CD4-positive, alpha-beta T cell treated with Interleukin-12 subunit alpha and Interleukin-12 subunit beta, for 1 hour (primary cell): ENCODE results near the gene RWDD1.
"Not testable (repeated sequence)": the region's sequence is repeated elsewhere in the genome, so short reads cannot be mapped to it uniquely, and the experiment has no call there.

Source experiments
- DNase-seq: peaks from one replicate; pipeline ENCODE4 v3.0.0-alpha.2; 2020

Gene RWDD1

DNA sequence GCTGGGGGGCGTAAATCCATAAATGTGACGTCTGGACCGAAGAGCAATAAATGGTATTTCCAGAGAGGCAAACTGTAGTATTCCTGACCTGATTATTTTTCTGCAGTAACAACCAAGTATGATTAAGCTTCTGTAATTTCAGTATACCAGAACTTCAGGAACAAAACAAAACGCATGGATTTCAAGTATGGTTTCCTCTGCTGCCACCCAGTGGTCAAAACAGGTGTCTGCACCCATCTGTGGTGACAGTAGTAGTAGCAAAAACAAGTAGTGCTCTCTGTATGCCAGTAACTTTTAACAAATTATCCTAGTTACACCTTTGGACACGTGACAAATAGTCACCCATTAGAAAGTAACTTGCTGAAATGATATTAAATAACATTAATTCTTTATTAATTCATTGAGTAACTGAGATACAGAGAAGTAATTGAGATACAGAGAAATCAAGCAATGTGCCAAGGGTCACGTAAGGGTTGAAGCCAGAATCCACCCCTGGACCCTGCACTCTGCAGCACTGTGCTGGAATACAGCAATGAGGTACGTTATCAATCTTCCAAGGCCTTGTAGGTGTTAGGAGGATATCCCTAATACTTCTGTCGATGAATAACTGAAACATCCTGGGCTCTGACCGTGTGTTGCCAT, 9.8 kb upstream of the RWDD1 start:
- DNase-seq: peak; percentile 72

DNA sequence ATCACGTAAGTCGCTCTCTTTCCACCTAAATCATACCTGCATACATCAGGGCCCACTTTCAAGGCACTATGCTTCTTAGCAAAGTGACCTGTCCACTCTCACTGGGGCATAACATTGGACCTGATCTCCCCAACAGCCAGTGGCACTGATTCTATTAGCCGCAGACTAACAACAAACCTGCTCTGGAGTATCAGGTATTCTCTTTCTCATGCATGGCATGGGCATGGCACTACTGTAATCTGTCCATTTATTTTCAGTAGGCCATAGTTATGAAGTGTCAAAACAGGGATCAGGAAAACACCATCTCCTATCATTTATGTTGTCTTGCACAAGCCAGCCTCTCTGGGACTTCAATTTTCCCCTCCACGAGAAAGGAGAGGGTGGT, 9.3 kb upstream of the RWDD1 start:
- DNase-seq: no peak

DNA sequence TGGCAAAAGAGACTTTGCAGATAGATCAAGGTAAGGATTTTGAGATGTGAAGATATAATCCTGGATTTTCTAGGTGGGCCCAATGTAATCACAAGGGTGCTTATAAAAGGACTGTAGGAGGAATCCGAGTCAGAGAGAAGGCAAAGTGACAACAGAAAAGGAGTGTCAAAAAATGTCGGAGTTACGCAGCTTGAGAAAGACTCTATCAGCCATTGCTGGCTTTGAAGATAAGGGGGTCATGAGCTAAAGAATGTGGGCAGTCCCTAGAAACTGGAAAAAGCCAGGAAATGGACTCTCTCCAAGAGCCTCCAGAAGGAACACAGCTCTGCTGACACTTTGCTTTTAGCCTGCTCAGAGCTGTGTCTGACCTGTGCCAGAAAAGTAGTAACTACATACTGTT, 8.7 kb upstream of the RWDD1 start:
- DNase-seq: no peak

DNA sequence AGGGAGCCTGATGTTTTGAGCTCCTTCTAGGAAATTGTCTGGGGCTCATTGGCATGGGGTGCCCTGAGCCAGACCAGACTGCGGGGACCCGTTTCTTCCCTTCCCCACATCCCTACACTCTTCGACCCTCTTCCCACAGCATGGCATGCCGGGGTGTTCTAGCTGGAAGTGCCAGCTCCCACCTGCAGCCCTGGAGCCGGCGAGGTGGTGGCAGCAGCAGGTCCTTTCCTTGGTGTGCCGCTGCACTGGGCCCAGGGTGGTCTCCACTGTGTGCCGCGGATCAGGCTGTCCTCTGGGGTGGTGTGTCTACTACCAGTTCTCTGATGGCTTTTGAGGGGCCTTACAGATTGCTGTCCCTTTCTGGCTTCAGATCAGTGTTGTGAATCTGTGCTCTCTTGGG, 7.5 kb upstream of the RWDD1 start:
- DNase-seq: no peak

DNA sequence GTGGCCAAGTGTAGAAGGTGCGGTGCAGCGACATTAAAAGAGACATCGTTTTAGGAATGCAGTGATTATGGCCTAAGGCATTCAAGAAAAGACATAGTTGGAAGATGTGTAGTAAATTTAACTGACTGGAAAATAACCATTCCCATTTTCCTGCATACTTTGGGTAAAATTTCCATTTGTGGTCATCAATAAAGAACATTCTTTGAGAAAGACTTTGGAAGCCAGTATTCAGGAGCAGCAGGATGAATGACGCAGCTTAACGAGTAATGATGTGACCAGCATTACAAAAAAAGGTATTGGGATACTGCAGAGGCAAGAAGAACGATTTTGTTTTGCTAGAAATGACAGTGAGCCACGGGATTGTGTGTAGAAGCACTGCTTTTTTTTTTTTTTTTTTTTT, 7.0 kb upstream of the RWDD1 start:
- DNase-seq: no peak

DNA sequence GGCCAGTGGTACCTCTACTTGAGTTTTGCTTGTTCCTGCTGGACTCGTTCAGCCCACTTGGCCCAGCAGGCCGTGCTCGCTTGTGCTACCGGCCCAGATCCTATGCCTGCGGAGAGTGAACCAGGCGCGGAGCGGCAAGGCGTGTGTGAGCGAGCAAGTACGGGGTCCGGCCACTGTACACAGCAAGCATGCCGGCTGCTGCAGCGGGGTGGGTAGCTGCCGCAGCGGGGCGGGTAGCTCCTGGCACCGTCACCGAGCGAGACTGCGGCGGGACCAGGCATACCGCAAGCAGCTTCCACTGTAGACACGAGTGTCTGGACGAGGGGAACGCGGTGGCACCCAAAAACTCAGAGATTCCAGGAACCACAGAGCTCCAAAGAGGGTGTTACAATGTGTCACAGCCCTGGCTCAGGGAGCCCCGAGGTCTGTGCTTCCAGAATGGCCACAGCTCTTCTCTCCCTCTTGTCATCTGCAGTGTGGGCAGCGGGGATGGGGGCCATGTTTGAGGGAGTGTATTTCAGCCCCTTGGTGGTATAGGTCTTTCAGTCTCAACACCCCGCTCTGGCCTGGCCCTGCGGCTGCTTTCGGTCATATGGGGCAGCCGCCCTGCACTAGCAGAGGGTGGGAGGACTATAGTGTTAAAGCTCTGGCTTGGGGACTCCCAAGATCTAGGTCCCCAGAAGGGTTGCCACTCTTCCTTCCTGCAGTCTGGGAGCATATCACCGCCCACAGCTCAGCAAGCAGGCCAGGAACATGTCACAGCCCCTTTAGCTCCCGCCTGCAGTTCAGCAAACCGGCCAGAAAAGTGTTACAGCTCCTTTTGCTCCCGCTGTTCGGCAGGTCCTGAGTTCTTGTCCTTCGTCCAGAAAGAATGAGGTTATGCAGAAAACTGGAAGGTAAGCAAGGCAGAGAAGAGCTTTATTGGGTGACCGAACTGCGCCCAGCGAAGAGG, 6.1 kb upstream of the RWDD1 start:
- DNase-seq: no peak

DNA sequence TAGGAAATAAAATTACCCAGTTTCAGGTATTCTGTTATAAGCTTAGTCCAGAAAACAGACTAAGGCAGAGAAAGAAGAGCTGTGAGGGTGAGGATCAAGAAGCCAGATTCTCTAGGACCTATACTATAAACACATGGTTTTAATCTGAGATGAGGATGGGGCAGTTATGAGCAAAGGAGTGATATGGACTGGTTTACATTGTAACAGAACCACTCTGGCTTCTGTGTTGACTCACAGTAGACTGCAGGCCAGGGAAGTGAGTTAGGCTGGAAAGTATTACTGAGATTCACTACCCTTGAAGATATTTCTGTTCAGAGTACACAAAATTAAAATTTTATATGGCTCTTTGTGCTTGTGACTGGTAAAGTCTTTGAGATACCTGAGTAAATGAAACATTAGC, 3.2 kb upstream of the RWDD1 start:
- DNase-seq: no peak

DNA sequence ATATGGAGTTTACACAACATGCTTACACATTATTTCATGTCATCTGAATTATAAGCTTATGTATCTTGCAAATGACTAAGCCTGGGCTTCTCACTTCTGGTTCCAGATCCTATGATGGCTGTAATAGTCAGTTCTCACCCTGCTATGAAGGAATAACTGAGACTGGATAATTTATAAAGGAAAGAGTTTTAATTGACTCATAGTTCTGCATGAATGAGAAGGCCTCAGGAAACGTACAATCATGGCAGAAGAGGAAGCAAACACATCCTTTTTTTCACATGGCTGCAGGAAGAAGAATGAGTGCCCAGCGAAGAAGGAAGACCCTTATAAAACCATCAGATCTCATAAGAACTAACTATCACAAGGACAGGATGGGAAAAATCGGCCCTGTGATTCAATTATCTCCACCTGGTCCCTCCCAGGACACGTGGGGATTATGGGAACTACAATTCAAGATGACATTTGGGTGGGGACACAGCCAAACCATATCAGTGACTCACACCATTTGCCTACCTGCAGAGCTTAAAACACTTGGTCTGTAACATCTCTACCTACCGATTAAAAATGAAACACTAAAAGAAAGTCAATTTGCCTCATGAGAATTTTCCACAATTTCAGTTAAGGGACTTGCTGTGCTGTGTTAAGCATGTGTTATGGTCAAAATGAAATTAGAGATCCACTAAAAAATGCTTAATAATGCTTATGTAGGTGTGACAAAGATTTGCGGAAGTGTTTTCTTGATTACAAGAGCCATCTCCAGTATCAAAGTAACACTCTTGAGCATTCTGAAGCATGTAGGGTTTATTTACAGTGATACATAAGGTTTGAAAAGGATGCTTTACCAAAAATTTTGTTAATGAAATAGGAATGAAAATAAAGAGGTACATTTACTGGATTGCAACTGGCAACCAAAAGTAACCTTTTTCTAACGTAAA, 2.2 kb upstream of the RWDD1 start:
- DNase-seq: no peak

DNA sequence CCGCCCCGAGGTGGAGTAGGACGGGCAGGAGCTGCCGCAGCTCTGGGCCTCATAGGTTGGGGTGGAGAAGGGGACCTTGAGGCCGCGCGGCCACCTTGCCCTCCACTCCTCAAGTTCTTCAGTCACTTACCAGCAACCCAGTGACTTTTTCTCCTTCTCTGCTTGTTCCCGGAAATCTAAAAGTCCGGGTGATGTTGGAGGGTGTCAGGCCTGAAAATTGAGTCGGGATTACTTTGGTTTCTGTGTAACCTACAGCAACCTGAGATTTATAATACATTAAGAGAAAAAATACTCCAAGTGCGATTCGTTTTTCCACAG, 338 bp downstream of the RWDD1 start:
- no peak for DNase-seq

DNA sequence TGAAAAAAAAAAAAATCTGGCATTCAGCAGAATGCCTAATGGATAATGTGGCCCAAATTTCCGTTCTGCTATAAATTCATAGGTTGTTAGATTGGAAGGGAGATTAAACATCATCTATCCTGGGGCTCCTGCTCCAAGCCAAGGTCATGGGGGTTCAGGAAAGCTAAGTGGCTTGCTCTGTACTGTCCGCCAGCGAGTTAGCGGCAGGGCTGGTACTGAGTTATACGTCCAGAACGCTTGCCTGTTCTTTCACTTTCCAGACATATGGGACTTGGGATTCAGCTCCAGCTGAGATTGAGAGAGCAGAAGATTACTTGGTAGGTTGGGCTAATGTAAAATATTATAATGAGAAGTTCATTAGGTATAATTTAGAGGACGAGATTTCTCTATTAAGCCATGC, 858 bp downstream of the RWDD1 start:
- DNase-seq: no peak

DNA sequence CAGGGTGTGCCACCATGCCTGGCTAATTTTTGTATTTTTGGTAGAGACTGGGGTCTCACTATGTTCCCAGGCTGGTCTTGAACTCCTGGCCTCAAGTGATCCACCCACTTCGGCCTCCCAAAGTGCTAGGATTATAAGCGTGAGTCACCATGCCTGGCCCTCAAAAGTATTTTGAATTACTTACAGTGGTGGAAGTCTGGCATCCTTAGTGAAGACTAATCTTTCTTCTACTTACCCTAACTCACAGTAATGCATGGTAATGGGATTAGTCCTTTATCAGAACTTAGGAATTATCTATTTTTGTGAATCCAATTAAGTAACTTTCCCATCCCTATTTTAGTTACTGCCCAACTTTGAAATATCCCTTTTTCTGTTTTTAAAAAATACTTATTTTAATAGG, 3.9 kb downstream of the RWDD1 start:
- no peak for DNase-seq

DNA sequence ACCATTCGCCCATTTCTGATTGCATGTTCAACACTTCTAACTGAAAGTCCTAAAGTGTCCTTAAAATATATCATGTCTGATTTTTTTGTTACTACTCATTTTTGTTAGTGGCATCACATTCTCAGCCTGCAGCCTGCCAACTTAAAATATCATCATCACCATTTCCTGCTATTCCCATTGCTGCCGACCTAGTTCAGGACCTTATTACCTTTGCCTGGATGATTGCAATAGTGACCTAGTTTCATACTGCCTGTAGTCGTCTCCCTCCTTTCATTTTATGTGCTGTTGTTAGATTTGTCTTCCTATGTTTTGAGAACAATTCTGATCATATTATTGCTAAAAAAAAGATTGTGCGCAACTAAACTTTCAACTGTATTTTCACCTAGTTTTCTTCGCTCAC, 6.2 kb downstream of the RWDD1 start:
- DNase-seq: no peak

DNA sequence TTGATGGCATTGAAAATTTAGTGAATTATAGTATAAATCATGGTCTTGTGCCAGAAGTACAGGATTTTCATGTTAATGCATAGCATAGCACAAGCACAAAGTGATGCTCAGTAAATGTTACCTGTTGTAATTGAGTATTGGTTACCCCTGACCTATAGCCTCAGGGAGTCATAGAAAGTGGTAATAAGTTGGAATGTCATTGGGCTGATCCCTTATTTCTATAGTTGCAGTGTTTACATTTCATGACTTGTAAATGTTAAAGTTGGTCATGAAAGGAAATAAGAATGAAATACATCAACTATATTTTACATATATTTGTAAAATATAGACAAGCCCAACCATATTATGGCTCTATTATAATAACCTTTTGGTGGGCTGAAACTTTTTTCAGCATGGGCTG, 7.0 kb downstream of the RWDD1 start:
- no peak for DNase-seq

DNA sequence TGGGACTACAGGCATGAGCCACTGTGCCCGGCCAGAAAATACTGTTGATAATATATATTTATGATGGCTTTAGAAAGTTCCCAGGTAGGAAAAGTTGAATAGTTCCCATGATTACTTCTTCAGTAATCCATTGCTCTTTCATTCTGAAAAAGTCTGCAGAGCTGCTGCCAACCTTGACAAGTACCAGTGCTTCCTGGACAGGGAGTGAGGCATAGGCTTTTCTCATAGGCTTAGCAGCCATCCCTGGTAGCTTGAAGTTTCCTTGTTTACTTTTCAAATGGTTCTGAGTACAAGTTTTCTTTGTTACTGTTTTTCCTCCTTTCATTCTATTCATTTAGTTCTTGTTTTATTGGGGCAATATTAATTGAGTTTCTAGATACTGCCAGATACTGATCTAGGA, 7.8 kb downstream of the RWDD1 start:
- DNase-seq: no peak

DNA sequence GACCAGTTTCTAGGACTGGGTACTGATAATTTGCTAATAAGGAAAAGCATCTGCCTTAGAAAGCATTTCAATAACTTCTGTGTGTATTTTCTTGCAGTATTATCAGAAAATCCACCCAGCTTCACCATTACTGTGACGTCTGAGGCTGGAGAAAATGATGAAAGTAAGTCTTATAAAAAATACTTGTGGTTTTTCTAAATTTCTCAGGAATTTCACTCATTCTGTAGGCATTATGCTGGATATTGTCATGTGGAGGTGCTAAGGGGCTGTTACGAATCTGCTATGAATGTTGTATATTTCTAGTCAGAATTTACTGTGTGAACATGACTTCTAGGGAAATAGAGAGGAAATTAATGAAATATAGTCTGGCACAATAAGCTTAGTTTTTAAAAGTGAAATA, 8.9 kb downstream of the RWDD1 start:
- DNase-seq: no peak

DNA sequence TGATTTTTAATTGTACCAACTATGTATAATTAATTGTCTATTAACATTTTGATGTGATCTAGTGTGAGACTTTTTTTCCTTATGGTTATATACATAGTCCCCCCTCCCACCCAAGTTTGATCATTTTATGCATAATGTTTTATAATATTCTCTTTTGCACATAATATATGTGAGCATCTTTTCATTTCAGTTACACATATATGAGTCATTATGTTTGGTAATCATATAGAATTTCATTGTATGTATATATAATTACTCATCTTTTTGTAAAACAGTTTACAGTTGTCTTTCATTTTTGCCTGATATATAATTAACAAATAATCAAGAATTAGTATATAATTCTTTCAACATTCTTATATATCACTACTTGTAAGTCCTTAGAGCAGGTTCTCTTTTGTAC, 15.0 kb downstream of the RWDD1 start:
- no peak for DNase-seq

DNA sequence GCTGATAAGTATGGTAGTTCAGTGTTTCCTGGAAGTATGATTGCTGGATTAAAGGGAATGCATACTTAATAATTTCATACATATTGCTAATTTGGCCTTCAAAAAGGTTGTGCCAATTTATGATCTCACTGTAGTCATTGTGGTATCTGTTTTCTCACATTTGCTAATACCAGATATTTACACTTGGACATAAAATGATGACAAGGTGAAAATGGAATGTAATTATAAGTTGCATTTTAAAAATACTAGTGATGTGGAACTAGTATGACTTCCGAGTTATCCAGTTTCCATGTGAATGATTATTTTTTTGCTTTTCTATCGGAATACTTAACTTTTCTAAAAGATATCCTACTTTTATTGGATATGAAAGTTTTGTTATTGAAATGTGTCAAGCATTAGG, 15.4 kb downstream of the RWDD1 start:
- no peak for DNase-seq

DNA sequence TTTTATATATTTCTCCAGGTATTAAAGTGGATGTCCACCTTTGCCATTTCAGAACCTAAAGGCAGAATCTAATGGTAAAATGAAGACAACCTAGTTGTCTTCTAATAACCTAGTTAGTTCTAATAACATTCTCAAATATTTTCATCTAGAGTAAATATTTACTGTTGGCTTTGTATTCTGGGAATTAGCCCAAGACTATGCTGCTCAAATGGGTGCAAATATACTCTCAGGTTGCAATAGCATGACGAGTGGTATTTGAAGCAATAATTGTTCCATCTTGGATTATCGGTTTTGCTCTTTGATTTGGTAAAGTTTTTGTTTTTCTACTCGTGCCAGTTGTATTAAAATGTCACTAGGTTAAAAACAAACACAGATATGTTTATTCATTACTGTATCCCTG, 23.9 kb downstream of the RWDD1 start:
- no peak for DNase-seq

DNA sequence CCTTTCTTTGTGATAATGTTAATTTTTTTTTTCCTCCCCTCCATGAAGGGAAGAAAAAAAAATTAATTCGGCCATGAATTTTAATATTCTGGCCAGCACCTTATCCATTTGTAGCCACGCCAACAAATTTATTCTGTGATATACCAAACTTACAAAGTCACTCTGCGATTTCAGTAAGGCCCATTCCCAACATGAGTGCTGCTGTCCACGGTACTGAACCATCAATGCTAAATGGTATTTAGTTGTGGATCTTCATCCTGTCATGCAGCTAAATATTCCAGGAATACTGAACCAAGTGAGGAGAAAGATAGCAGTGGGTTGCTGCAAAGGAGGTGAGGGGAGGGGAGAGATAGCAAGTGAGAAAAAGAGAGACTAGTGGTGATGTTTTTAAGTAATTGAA, 25.5 kb downstream of the RWDD1 start:
- no peak for DNase-seq

DNA sequence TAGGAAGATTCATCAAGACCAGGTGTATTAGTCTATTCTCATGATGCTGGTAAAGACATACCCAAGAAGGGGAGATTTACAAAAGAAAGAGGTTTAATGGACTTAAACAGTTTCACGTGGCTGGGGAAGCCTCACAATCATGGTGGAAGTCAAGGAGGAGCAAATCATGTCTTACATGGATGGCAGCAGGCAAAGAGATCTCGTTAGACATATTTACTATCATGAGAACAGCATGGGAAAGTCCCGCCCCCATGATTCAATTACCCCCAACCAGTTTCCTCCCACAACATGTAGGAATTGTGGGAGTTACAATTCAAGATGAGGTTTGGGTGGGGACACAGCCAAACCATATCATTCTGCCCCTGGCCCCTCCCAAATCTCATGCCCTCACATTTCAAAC, 32.6 kb downstream of the RWDD1 start:
- not testable (repeated sequence) for DNase-seq

DNA sequence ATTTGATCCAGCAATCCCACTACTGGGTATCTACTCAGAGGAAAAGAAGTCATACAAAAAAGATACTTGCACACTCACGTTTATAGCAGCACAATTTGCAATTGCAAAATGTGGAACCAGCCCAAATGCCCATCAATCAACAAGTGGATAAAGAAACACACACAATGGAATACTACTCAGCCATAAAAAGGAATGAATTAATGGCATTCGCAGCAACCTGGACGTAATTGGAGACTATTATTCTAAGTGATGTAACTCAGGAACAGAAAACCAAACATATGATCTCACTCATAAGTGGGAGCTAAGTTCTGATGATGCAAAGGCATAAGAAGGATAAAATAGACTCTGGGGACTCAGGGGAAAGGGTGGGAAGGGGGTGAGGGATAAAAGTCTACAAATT, 33.6 kb downstream of the RWDD1 start:
- DNase-seq: not testable (repeated sequence)

DNA sequence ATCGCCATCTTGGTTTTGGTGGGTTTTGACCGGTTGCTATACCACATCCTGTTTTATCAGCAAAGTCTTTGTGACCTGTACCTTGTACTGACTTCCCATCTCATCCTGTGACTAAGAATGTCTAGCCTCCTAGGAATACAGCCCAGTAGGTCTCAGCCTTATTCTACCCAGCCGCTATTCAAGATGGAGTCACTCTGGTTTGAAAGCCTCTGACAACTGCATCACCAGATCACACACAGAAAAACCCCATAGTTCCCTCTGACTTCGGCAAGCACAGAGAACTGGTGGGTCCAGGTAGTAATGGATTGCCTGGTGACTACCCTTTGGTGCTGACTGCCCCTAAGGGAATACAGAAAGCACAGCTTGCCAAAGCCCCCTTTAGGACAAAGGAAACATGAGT, 34.6 kb downstream of the RWDD1 start:
- no peak for DNase-seq

DNA sequence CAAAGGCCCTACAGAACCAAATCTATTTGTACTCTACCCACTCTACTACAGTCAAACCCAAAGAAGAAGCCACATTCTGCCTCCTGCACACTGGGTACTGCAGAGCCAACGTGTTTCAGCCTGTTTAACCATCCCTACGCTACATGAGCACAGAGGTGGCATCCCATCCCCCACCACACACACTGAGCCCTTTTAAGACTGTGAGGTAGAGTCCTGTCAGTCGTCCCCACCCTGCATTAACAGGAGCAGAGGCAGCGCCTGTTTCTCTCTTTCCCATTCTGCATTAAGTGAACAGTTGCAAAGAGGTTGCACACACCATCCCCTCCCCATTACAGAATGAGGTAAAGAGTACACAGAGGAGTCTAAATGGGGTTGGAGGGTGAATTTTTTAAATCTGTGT, 39.8 kb downstream of the RWDD1 start:
- no peak for DNase-seq
